NCI-H187 treated with DMSO at 0.1 percent for 48 hours (cell line): Measurements from ENCODE around the gene APOL3.
"Not testable (repeated sequence)": the region's sequence is repeated elsewhere in the genome, so short reads cannot be mapped to it uniquely, and the experiment has no call there.

Experiments
- DNase-seq: peaks from one replicate; lab custom pipeline; 2025; lab: John Stamatoyannopoulos, UW

The APOL3 gene

GRCh38 chr22:36160499-36160942, at the start of gene APOL3:
Gene APOL3 (minus strand): TSS chr22:36160755. CDS start chr22:36149055, 11,700 bp downstream.
- no peak for DNase-seq

GRCh38 chr22:36210224-36210623, 49.7 kb upstream of the APOL3 start:
- no peak for DNase-seq

GRCh38 chr22:36209488-36209908, 48.9 kb upstream of the APOL3 start:
- not testable (repeated sequence) for DNase-seq

GRCh38 chr22:36208914-36209313, 48.4 kb upstream of the APOL3 start:
- DNase-seq, result no peak

GRCh38 chr22:36208162-36208765, 47.7 kb upstream of the APOL3 start:
- DNase-seq, result no peak

- no peak for DNase-seq
Measured at GRCh38 chr22:36206255-36206654, 45.7 kb upstream of the APOL3 start.

GRCh38 chr22:36205573-36205972, 45.0 kb upstream of the APOL3 start:
- DNase-seq, result not testable (repeated sequence)

GRCh38 chr22:36204632-36205015, 44.1 kb upstream of the APOL3 start:
- no peak for DNase-seq

GRCh38 chr22:36204001-36204631, 43.6 kb upstream of the APOL3 start:
- DNase-seq, result no peak

- not testable (repeated sequence) for DNase-seq
Measured at GRCh38 chr22:36203441-36203840, 42.9 kb upstream of the APOL3 start.

GRCh38 chr22:36202906-36203305, 42.4 kb upstream of the APOL3 start:
- not testable (repeated sequence) for DNase-seq

GRCh38 chr22:36201630-36202319, 41.2 kb upstream of the APOL3 start, which contains the start of gene APOL4:
Gene APOL4 (minus strand): TSS chr22:36201809. CDS start chr22:36201734, 75 bp downstream.
- DNase-seq, result no peak

GRCh38 chr22:36201025-36201424, 40.5 kb upstream of the APOL3 start:
- not testable (repeated sequence) for DNase-seq

GRCh38 chr22:36199001-36199551, 38.5 kb upstream of the APOL3 start:
- no peak for DNase-seq

GRCh38 chr22:36198536-36198935, 38.0 kb upstream of the APOL3 start:
- no peak for DNase-seq

- DNase-seq, result no peak
Measured at GRCh38 chr22:36197514-36198146, 37.1 kb upstream of the APOL3 start.

- DNase-seq, result no peak
Measured at GRCh38 chr22:36197065-36197440, 36.5 kb upstream of the APOL3 start.

- no peak for DNase-seq
Measured at GRCh38 chr22:36196254-36197064, 35.9 kb upstream of the APOL3 start.

- no peak for DNase-seq
Measured at GRCh38 chr22:36194971-36195370, 34.4 kb upstream of the APOL3 start.

GRCh38 chr22:36194385-36194784, 33.8 kb upstream of the APOL3 start:
- DNase-seq, result no peak

GRCh38 chr22:36193577-36193976, 33.0 kb upstream of the APOL3 start:
- DNase-seq, result no peak
